Measurements from ENCODE around the gene ITSN2.
"Not testable (repeated sequence)": the region's sequence is repeated elsewhere in the genome, so short reads cannot be mapped to it uniquely, and the experiment has no call there.

Gene ITSN2

DNA sequence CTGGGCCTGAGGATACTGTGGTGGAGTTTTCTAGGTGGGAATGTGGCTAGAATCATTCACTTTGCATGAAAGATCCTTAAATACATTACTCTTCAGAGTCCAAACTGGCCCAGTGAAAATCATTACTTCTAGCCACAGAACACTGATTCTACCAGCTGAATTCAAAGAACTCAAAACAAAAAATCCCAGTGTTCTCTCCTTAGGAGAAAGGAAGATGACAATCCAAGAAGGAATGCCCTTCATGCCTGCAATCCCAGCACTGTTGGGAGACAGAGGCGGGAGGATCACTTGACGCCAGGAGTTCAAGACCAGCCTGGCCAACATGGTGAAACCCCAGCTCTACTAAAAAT lies 150.3 kb downstream of the ITSN2 start:
- DNase-seq, result no peak

DNA sequence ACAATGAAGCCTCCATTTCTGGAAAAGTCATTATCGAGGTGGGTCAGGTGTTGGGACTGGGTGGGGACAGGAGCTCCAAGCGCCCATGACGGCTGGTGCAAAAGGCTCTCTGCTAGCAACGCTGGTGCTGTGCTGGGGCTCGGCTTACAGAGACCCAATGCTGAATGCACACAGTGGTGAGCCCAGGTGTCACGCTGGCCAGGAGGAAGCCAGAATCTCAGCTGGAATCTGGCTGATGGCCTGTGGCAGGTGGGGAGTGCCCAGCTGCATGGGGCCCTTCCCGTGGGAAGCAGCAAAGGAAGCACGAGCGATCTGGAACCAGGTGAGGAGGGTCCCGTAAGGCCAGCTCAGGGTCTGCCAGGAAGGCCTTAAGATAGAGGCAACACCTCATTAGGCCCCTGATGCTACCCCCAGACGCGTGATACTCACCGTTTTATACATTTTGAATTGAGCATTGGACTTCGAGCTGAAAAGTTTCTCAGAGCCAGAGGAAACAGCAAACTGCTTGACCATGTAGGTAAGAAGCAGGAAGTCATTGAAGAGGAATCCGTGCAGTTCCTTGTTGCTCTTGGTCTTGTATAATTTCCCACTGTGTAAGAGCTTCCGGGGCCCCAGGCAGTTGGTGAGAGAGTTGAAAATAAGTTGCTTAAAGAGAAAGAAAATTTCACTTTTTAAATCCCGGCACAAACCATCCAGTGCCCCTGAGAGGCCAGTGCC lies 150.8 kb downstream of the ITSN2 start:
- no peak for DNase-seq

DNA sequence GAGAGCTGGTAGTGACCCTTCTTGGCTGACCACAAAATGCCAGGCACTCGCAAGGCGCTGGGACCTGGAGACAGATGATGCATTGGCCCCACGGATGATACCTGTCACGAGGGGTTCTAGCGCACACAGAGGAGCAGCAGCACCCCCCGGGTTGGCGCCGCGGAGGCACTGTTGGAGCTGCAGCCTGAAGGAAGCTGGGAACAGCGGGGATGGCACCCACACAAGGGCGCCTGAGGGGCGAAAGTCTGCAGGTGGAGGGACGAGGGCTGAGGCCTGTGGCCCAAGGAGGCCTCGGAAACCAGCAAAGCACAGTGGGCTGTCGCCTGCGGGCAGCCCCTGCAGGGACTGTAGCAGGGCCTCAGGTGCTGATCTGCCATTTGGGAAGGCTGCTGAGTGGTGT lies 151.8 kb downstream of the ITSN2 start:
- no peak for DNase-seq

DNA sequence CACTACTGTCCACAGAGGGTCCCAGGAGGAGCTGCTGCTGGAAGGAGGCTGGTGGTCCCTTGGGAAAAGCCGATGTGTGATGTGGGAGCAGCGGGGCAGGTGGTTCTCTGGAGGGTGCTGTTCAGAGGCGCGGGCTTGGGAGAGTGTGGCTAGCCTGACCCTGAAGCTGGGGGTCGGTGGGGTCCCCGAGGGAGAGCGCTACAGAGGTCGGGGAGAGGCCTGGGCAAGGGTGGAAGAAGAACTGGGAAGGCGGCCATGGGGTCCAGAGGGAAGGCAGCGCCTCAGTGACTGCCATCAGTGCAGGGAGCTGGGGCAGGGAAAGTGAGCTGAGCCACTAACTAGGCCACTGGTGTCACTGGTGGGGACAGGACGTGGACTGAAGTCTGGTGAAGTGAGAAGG lies 153.0 kb downstream of the ITSN2 start:
- no peak for DNase-seq

DNA sequence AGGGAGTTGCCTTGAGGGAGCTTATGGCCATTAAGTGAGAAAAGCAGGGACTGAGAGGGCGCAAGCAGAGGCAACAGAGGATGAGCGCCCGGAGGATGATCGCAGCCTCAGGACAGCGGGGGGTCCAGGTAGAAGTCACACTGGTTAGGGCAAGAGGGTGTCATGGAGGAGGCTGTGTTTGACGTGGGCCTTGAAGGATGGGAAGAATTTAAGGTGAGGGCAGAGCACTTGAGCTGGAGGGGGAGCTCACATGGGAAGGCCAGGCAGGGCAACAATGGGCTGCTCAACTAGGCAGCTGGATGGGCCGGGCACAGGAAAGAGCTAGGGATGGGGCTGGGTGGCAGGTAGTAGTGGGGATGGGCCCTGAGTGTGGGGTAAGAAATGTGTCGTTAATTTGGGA lies 153.6 kb downstream of the ITSN2 start:
- no peak for DNase-seq

DNA sequence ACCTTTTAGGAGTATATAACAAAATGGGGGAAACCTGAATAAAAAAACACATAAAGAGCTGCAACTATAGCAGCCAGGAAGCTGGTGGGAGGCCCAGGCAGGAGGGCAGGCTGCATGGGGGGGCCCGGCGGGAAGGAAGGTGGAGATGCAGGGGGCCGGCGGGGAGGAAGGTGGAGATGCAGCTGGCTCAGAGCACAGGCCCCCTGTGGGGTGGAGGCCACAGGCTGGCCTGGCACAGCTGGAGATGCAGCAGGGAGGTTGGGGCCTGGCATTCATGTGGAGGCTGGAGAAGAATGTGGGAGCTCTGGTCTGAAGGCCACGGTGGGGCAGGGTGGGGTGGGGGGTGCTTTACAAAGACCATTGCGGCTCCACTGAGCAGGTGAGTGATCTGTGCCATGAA lies 154.1 kb downstream of the ITSN2 start:
- no peak for DNase-seq

DNA sequence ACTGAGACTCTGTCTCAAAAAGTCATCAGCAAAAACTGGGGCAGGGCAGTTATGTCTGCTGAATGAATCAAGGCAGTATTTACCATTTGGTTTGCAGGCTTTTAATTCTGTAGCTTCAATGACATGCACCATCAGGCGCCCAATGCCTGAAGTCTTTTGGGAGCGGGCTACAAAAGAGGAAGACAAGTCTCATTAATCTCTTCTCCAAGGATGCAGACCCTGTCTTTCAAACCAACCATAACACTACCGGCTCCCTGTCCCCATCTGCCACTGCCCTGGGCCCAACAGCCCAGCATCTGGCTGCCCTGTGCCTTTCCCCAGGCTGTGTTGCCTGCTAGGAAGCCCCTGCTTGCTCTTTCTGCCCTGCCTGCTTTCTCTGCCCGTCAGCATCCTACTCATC lies 155.2 kb downstream of the ITSN2 start:
- DNase-seq, result no peak

DNA sequence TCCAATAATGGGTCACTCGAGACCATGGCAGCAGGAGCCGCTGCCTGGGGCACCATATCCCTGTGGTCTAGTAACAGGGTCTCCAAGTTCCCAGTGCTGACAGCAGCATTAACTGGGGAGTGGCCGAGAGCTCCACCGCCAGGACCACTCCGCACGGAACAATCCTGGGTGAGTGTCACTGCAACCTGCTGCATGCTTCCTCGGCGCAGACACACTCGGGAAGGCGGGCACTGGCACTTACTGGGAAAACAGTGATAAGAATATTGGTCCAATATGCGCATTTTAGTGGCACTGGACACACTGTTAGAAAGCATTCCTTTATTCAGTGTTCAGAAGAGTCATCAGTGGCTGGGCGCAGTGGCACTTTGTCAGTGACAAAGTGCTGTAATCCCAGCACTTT lies 155.8 kb downstream of the ITSN2 start:
- no peak for DNase-seq

DNA sequence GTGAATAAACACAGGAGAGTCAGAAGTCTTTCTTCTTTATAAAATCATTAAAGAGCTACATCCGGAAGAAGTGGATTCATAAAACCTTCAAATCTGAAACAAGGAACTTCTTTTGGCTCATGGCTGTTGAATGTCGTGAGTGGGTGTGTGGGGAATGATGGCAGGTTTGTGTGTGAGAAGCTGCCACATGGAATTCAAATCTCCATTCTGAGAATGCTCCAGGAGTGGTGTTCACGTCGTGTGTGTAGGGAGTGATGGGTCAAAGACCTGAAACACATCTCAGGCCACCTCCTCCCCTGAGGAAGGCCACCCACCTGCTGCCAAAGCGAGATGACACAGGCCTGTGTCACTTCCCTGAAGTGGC lies 156.6 kb downstream of the ITSN2 start:
- no peak for DNase-seq

DNA sequence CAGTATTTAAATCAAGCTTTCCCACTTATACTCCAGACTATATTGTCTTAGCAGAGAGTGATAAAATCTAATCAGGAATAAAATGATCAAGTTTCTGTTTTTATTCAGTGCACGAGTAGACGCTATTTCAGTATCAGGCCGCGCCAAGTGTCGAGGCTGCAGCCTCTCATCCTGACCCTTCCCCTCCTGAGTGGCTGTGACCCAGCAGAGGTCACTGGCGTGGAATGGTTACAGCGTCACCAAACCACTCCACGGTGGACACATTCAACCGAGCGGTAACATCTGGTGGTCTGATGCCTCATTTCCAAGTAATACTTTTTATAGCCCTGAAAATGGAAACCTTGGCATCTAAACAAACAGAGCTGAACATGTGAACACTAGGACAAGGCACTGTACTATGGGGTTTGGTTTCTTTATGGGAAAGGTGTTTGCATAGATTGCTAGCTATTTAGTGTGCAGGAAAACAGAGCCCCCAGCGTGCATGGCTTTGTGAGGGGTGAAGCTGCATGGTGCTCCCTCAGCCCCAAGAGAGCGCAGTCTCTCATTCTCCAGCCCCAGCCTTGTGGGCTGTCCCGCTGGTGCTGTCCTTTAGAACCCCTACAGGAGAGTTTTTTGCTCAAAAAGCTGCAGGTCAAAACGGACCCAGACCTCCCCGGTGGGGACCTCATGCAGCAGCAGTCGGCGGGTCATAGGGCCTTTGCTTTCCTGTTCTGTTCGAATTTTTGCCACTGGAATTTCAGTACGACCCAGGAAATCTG lies 157.1 kb downstream of the ITSN2 start:
- DNase-seq, result no peak

DNA sequence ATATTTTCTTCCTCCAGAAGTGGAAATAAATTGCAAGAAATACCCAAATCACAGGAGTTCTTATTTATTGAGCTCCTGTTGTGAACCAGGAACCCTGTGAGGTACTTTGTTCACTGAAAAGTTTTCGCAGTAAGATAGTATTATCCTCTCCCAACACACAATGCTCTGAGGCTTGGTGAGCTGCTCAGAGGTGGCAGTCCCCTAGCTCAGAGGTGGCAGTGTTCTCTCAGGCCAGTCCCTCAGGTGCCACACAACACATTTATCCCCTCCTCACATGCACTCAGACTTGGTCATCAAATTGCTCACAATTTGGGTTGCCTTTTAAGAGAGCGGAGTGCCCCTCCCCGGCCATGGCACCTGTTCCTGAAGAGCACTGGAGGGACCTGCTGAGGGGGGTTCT lies 159.5 kb downstream of the ITSN2 start:
- DNase-seq, result no peak

DNA sequence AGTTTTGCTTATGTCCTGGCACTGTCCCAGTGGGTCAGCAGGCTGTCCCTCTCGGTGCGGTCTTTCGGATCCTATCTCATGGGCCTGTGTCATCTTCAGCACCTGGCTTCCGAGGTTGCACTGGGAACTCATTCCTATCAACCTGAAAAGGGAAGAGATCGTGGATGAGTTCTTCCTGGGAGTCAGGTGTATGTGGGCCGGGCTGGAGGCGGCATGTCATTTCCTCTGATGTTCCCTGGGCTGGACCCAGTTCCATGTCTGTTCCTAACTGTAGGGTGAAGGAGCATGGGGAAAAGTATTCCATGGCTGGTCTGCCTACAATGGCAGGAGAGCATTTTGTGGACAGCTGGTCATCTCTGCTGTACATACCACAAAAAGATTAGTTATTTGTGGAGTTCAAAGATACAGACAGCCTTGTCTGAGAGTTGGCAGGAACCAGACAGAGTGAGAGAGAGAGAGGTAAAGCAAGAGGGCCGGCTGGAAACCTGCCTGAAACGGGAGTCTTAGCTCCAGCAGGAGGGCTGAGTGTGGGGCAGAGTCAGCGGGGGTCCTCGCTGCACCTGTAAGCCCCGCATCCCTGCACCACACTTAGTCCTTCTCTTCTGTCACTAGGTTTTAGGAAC lies 160.3 kb downstream of the ITSN2 start:
- DNase-seq, result no peak

DNA sequence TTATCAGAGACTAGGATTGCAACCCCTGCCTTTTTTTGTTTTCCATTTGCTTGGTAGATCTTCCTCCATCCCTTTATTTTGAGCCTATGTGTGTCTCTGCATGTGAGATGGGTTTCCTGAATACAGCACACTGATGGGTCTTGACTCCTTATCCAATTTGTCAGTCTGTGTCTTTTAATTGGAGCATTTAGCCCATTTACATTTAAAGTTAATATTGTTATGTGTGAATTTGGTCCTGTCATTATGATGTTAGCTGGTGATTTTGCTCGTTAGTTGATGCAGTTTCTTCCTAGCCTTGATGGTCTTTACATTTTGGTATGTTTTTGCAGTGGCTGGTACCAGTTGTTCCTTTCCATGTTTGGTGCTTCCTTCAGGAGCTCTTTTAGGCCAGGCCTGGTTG lies 163.1 kb downstream of the ITSN2 start:
- DNase-seq, result not testable (repeated sequence)

DNA sequence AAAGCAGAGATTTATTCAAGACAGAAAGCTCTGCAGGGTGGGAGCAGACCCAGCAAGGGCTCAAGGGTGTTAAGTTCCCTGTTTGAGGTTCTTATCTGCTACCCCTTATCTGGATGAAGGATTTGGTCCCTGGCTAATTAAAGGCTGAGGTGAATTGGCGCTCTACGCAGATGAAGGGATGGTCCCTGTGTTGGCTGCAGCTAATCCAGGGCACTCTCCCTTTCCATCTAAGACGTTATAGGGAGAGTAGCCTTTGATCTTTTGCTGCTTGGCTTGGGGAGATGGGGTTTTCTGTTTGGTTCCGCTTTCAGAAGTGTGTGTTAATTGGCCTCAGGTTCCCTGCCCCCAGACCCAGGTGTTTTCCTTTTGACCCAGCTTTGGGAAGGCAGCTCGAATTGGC lies 168.5 kb downstream of the ITSN2 start:
- DNase-seq, result no peak

DNA sequence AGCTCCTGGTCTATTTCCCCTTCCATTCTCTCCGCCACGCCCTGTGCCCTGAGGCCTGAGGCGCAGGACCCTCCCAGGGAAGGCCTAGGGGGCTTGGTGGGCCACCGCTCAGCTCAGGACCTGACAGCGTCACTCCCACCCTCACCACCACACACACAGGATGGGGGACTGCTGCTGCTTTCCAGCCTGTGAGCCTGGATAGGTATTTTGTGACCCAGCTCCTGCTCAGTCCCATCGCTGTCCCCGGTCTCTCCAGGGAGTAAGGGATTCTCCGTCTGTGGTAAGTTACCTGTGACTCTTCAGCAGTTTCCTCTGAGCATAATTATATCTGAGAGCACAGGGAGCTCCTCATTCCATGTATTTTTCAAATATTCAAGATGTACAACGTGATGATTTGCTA lies 169.2 kb downstream of the ITSN2 start:
- DNase-seq, result no peak

DNA sequence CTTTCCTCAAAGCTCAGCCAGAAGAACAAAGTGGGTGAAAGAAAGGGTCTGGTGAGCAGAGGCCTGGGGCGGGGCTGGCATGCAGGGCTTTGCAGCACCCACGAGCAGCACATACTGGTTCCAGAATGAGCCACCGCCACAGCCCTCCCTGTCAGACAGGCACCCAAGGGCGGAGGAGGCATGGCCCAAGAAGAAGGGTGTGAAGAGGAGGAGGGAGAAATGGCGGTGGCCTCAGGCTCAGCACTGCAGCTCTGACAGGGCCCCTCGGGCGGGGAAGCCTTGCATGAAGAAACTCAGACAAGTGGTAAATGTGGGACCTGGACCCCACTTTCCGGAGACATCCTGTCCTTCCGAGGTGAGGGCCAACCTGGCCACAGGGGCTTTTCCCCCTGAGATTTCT lies 169.8 kb downstream of the ITSN2 start:
- no peak for DNase-seq

DNA sequence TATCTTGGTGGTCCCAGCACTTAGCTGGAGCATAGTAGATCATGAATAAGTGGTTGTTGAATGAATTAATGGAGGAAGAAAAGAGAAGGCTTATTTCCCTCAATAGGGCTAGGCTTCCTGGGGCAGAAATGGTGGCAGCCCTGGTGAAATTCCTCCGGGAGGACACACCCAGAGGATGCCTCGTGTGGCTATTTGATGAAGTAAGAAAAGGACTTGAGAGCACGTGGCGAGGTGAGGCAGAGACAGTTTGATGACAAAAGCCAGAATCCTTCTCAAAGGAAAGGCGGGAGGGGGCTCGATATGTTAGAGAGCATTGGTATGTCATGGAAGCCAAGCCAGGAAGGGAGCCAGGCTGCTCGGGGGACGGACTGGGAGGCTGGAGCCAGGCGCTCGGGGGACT lies 170.8 kb downstream of the ITSN2 start:
- DNase-seq, result no peak

DNA sequence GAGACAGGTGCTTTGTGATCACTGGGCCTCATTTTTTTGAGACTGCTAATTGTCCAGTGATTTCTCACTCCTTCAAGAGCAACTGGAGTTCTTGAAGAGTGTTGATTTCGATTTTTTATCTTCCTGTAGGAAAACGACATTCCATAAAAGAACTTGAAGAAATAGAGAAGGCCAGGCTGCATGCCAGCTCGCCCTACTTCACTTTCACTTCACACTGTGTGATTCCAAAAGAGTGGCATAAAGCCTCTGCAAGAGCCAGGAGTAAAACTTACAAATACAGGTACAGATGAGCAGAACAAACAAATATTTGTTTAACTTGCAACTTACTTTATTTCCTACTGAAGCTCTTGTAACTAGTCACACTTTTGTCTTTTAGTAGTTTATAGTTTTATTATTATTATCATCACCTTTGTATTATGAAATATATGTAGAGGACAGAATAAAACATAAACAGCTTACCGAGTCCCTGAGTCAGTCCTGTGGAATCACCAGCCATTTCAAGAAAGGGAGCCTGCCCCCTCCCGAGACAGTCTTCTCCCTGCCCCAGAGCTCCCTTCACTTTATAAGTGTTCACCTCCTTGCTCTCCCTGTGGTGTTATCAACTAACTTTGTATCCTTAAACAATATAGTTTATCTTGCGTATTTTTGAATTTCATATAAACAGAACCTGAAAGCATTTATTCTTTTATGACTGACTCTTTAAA lies 176.8 kb downstream of the ITSN2 start:
- DNase-seq, result no peak

DNA sequence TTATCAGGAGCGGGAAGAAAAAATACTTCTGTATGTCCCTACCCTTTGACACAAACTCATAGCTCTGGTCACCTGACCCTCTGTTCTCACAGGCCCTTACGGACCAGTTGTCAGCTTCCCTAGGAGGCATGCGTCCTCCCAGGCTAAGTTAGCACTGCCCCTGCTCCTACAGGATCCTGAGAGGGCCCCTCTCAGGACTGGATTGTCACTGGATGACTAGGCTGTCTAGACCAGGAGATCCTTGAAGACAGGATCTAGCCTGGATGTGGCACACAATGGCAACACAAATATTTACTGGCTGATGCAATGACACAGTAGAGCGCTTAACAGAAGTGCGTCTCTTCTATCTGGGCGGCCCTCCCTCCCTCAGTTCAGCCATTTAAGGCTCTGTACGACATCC lies 177.8 kb downstream of the ITSN2 start:
- DNase-seq, result peak in 1 of 3 experiments; percentile 52

DNA sequence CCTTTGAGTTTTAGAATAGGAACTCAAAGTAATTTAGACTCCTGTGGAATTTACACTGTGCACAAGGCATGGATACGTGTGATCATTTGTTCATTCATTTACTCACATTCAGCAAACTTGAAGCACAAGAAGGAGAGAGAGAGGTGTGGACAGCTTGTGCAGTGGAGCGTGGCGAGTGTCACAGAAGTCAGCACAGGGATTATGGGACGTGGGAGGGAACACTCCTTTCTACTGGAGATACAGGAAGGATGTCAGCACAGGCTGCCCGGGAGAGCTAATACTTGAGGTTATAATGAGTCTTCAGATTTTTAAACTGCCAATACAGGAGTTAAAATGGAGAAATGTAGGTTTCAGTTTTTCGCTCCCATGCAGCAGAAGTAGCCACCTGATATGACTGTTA lies 178.5 kb downstream of the ITSN2 start:
- peak in 1 of 3 experiments; percentile 34 for DNase-seq

DNA sequence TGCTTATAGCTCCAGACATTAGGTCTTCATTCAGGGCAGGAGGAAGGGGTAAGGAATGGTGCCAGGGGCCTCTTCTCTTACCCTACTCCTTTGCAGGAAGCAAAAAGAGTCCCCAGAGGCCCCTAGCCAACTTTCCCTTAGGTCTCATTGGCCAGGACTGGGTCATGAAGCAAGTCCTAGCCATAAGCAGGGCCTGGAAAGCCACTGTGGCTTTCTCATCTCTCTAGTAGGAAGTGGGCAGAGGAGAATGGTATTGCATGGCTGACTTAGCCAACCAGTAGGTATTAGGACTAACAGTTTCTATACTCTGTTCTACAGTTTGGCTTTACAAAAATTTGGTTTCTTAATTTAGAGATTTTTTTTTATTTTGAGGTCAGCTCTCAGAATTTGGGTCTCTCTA lies 180.7 kb downstream of the ITSN2 start:
- DNase-seq, result no peak

DNA sequence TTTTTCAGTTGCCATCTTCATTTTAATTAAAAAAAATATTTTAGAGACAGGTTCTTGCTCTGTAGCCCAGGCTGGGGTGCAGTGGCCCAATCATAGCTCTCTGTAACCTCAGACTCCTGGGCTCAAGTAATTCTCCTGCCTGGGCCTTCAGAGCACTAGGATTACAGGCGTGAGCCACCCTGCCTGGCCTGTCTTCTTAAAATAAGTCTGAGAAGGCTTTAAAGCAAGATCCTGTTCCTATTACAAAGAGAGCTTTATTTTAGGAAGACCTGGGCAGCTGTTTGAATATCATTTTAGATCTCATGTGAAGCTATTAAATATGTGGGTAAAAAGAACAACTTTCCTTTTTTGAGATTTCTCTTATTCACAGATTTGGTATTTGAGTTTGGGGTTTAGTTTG lies 184.0 kb downstream of the ITSN2 start:
- no peak for DNase-seq

DNA sequence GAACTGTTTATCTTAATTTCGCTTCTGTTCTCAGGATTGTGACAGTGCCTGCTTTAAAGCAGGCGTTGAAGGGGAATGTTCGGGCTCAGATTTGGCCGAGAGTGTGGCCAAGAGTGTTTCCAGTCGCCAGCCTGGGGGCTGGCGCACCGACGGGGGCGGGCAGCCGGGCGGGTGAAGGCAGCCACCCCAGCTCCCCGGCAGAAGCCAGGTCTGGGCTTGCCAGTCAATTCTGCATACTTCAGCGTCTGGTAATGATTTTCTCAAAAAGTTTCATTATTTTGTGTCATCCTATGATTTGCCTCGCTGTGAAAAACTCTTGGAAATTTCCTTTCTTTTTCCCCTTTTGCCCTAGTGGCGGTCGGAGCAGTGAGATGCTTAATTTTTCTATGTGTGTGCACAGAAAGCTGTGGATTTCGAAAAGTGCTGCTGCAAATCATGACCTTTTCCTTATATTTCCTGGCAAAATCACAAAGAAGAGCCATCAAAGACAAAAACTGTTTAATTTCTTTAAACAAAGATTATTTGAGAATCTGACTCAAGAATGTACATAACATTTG lies 184.6 kb downstream of the ITSN2 start:
- no peak for DNase-seq

DNA sequence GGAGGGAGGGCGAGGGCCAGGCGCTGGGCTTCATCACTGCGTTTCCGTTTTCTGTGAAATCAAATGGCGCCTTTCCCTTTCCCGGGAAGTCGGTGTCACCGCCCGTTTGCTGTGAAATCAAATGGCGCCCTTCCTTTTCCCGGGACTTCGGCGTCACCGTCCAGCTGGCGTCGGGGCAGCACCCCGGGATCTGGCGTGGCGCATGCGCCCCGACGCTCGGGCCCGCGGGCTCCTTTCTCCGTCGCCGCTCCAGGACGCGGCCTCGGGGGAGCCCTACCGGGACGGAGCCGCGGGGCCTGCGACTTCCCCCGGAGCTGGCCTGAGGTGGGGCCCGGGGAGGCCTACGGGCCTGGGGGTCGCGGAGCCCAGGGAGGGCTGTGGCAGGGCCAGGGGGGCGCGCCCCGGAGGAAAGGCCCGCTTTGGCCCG lies 185.5 kb downstream of the ITSN2 start, which contains the start of gene FAM228A:
Gene FAM228A, plus strand, starts transcription at position 203 of the 427 bp plus-strand sequence. CDS start 428 bp downstream, outside the sequence.
- DNase-seq, result no peak

Measured in NCI-H1417 (cell line).